GM21381 (cell line): ENCODE data around the gene BTBD16.

ENCODE experiments used
- ATAC-seq: cut with Tn5 transposase; IDR thresholded peaks from one replicate; pipeline ENCODE4 v1.9.1; 2021; ENCODE audit warnings: mild to moderate bottlenecking, moderate library complexity; ENCODE audit not compliant: unreplicated experiment

BTBD16 gene

GRCh38 chr10:122338609-122339441 lies 67.7 kb downstream of the BTBD16 start:
- no peak for ATAC-seq

- no peak for ATAC-seq
Measured at GRCh38 chr10:122341141-122341810, 70.2 kb downstream of the BTBD16 start.

GRCh38 chr10:122342293-122343134 lies 71.4 kb downstream of the BTBD16 start:
- ATAC-seq = no peak

DNA sequence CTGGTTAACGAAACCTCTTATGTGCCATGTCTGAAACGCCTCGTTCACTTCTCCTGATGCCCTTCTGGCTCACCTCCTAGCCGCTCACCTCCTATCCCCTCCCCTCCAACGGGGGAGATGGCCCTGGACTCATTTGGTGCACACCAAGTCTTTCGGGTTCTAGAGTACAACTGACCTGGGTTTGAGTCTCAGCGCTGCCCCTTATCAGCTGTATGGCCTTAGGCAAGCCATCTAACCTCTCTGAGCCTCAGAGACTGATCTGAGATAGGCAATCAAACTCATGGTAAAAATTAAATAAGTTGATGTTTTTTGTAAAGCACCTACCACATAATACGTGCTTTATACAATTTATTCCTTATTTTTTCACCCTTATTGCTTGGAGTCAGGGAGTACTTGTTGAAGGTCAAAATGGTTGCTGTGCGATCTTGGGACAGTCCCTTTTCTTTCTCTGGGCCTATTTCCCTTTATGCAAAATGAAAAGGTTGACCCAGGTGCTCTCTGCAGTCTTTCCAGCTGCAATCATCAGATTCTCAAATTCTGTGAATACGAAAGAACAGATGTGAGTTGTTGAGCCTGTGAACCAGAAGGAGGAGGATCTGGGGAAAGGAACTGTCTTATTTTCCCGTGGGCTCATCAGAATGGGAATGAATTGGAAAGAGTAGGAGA lies 72.2 kb downstream of the BTBD16 start:
- no peak for ATAC-seq

GRCh38 chr10:122343936-122344335 lies 72.8 kb downstream of the BTBD16 start:
- no peak for ATAC-seq

GRCh38 chr10:122344741-122345258 lies 73.7 kb downstream of the BTBD16 start:
- no peak for ATAC-seq

GRCh38 chr10:122346326-122346950 lies 75.3 kb downstream of the BTBD16 start:
- ATAC-seq = no peak

GRCh38 chr10:122347170-122347841 lies 76.2 kb downstream of the BTBD16 start:
- no peak for ATAC-seq

DNA sequence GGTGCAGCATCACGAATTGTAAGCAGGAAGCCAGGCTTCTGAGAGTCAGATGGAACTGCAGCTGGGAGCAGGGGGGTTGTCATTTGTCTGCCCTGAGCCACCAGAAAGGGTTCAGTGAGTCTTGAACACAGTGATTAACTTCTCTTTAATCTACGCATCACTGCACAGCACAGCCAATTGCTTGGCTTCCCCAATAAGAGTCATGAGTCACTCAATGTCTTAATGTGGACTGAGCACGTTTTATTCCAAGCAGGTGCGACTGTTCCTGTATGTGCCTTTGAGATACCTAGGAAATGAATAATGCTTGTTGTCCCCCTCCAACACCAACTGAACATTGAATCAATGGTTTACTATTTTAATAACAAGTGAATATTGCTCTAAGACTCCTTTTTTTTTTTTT lies 77.4 kb downstream of the BTBD16 start:
- ATAC-seq = no peak

- ATAC-seq = no peak
Measured at GRCh38 chr10:122348935-122349361, 77.9 kb downstream of the BTBD16 start.

GRCh38 chr10:122349758-122350369 lies 78.8 kb downstream of the BTBD16 start:
- ATAC-seq = no peak

GRCh38 chr10:122350893-122351292 lies 79.8 kb downstream of the BTBD16 start:
- ATAC-seq = no peak

GRCh38 chr10:122352817-122353525 lies 81.9 kb downstream of the BTBD16 start:
- no peak for ATAC-seq

DNA sequence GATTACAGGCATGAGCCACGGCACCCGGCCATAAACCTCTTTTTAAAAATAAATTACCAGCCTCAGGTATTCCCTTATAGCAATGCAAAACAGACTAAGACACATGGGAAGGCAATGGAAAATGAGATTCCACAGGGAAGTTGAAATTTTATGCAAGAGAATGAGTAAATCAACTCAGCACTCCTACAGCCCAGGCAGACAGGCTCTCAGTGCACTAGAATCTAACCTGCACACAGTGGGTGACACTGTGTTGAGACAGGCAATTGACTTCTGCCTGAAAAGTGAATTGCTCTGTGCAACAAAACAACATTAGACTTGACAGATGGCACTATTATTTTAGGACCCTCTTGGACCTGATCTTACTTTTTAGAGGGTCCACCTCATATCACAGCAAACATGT lies 83.3 kb downstream of the BTBD16 start:
- no peak for ATAC-seq

DNA sequence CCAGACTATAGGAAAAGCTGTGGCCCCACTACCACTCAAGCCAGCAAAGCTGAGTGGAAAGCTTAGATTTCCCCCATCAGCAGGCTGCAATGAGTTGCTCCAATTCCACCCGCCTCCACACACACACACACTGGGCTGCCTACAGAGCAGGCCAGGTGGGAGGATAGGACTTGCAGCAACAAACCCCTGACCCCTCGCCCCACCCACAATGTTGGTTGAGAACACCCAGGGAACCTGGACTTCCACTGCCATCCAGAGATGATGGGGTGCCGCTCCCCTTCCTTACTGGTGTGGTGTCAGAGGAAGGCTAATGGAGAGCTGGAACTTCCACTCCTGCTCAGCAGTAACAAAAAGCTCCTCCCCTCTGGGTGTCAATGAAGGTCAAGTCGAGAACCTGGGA lies 86.6 kb downstream of the BTBD16 start:
- no peak for ATAC-seq

- ATAC-seq = no peak
Measured at GRCh38 chr10:122359621-122360020, 88.5 kb downstream of the BTBD16 start.

DNA sequence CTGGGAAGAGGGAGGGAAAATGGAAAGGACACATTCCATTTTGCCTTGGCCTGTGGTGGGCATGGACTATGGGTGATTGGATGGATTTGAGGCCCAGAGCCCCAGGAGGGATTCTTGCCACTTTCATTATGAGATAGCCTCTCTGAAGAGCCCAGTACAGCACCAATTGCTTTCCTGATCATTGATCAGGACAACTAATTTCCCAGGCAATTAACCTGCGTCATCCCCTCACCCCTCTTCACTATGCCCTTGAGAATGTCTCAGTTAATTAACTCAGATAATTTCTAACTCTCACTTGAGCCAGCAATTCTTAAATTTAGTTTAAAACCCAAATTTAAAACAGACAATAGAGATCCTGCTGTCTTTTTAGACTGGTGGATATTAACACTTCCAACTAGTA lies 90.0 kb downstream of the BTBD16 start:
- no peak for ATAC-seq

DNA sequence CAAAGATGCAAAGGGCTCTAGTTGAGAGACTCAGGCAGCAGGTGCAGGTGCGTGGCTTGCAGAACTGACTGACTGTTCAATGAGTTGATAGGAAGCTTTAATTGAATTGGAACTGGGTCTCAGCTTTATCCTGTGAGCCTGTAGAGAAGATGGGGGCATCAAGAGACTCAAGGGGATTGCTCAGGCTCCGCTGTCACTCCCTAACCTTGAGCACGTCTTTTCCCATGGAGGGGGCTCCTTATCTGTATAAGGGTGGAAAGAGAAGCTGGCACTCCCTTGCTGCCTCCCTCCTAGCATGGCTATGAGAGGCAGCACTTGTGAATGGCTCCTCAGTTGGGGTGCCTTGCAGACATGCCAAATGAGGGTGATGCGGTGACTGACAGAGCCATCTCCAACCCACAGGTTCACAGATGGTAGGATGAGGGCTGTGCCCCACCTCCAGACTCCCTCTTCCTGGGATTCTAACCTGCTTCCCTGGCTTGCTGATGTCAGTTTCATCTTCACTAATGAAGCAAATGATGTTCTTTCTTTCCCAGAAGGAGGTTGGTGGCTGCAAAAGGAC lies 91.0 kb downstream of the BTBD16 start:
- no peak for ATAC-seq
